Erythroblast (primary cell): ENCODE results near the gene STK10.

ENCODE experiments used
- GATA1 ChIP-seq: IDR thresholded peaks from 2 replicates; pipeline ENCODE4 v1.6.1; 2011; ENCODE audit warnings: low read depth, mild to moderate bottlenecking, control low read depth, low read length, moderate library complexity
- POLR2A ChIP-seq: IDR thresholded peaks from 2 replicates; pipeline ENCODE4 v1.6.1; 2011; ENCODE audit warnings: mild to moderate bottlenecking, low read length

- TF ChIP-seq POLR2A = no peak
- no peak for TF ChIP-seq GATA1
Observed at GRCh38 chr5:172216345-172216744, 28.3 kb upstream of the STK10 start.
